Activated T-helper 1 cell treated with Interleukin-2 at 50 U/mL for 16 hours (primary cell): ENCODE measurements around the gene SLC7A10.

Source experiments
- DNase-seq: peaks from one replicate; pipeline ENCODE4 v3.0.0-alpha.2; 2020; ENCODE audit warnings: low read depth

SLC7A10 gene

DNA sequence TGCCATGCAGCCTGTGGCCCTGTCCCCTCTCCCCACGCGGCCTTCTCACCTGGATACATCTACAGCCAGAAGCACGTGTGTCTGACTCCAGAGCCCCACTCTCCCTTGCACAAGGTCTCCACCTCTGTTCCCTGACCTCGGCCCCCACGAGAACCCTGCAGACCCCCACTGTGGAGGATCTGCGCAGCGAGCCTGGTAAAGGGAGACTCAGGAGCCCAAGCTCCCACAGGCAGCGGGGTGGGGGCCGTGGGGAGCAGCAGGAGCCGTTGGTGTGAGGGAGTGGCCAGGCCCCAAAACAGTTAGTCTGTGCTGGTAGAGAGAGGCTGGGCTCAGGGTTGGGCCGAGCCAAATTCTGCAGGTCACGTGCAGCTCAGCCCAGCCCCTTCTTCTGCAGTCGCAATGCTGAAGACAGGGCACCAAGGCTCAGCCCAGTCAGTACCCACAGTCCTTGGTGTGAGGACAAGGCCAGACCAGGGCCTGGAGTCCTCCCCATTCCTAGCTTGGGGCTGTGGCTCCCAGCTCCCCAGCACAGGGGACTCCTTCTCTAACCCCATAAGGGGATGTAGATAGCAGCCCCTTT is 28.7 kb upstream of the SLC7A10 start:
- DNase-seq: no peak

- no peak for DNase-seq
Measured at GRCh38 chr19:33252971-33253370, 27.3 kb upstream of the SLC7A10 start.

DNA sequence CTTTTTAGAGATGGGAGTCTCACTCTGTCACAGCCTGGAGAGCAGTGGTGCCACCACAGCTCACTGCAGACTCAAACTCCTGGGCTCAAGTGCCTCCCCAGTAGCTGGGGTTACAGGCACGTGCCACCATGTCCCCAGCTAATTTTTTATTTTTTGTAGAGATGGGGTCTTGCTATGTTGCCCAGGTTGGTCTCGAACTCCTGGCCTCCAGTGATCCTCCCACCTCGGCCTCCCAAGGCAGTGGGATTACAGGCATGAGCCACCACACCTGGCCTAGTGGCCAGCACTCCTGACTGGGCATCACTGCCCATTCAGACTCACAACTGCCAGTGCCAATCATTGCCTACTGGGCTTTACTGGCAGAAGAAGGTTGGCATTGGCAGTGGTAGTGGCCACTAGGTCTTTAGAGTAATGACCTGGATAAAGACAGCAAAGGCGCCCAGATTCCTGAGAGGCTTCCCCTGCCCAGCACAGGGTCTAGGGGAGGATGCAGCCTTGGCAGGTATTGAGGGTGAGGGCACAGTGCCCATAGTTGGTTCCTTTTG is 26.8 kb upstream of the SLC7A10 start:
- no peak for DNase-seq

DNA sequence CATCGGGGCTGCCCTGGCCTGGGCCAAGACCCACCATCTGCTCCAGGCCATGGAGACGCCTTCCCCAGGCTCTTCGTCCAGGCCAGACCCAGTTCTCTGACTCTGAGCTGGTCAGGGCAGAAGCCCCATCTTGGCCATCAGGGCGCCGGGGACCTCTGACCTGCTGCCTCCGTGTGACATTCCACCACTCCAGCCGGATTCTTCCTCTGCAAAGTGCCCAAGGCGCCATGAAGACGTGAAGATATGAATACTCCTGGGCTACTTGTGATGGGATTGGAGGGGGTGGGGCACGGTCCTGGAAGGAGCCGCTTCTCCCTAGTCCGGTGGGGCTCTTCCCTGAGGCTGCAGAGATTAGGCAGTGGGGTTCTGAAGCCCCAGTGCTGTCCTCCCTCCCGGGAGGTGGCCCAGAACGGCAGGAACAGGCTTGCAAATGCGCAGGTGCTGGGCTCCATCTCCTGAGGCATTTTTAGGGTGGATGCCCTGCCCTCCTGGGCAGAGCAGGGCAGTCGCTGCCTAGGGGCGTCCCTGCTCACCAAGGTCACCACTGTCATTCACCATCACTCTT is 26.0 kb upstream of the SLC7A10 start:
- no peak for DNase-seq

DNA sequence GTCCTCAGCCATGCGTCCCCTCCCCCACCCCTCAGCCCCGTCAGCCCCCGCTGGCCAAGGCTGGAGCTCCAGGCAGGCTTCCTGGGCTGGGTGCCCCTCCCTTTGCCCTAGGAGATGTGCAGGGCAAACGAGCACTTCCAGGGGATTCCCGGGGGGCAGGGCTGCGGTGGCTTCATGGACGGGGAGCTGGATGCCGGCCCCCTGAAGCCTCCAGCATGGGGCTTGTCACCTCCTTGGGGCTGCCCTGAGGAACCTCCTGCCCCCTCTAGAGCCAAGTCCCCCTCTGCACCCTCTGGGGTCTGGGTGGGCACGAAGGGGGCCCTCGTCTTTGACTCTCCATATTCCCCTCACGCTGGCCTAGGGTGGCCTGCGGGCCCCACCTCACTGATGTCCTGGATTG is 25.4 kb upstream of the SLC7A10 start:
- DNase-seq: no peak

- DNase-seq: no peak
Measured at GRCh38 chr19:33250500-33250899, 24.9 kb upstream of the SLC7A10 start.

GRCh38 chr19:33249740-33250366 is 24.2 kb upstream of the SLC7A10 start:
- DNase-seq: no peak

DNA sequence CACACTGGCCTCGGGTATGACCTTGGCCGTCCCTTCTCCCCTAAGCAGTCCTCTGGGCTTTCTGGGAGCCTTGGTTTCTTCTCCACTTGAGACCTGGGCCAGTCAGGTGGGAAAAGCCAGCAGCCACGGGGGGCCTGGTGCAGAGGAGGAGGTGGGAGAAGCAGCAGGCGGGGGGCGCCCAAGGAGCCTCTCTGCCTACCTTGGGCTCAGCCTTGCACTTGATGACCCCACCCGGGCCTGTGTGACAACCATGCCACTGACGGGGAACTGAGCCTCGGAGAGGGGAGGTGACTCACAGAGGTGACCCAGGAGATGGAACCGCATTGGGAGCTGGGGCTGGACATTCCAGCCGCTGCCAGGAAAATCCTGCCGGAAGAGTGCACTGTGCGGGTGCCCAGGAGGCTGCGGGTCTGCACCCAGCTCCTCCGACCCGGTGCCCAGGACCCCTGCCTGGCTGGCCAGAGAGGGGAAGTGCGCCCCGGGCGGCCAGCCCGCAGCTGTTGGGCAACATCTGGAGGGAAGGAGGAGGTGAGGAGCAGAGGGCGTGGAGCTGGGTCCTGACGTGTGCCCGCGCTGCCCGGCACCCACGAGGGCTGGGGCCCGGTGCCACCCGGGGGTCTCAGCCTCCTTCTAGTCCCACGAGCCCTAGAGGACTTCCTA is 23.4 kb upstream of the SLC7A10 start:
- DNase-seq: no peak

DNA sequence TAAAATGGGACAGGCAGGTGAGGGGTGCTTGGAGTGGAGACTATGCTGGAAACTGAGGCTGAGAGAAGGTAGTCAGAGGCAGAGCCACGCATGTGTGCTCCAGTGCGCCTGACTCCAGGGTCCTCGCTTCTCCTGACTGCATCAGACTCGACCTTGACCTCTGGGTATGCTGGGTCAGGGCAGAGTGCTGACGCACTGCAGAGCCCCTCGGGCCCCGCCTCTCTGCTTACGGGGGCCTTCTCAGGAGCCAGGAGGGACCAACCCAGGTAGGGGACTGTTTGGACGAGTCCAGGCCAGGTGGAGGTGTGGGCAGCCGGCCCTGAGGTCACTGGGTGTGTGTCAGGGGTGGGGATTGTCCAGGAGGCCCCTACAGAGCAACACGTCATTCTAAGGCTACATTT is 22.9 kb upstream of the SLC7A10 start:
- no peak for DNase-seq

DNA sequence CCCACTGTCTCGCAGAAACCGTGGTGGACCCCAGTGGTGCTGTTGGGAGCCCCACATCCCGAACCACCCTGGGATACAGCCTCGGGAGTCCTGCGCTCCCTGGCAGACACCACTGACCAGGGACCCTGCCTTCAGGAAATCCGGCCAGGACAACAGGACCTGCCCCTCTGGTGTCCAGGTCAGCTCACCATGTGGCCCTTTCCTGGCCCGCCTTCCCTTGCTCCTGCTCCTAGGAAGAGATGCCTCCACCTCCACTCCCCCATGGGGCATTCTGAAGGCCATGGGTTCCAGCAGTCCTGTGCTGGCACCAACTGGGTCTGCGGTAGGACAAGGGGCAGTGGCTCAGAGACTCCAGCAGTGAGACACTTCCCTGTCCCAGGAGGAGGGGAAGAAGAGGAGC is 22.5 kb upstream of the SLC7A10 start:
- no peak for DNase-seq

- DNase-seq: no peak
Measured at GRCh38 chr19:33247441-33247819, 21.8 kb upstream of the SLC7A10 start.

DNA sequence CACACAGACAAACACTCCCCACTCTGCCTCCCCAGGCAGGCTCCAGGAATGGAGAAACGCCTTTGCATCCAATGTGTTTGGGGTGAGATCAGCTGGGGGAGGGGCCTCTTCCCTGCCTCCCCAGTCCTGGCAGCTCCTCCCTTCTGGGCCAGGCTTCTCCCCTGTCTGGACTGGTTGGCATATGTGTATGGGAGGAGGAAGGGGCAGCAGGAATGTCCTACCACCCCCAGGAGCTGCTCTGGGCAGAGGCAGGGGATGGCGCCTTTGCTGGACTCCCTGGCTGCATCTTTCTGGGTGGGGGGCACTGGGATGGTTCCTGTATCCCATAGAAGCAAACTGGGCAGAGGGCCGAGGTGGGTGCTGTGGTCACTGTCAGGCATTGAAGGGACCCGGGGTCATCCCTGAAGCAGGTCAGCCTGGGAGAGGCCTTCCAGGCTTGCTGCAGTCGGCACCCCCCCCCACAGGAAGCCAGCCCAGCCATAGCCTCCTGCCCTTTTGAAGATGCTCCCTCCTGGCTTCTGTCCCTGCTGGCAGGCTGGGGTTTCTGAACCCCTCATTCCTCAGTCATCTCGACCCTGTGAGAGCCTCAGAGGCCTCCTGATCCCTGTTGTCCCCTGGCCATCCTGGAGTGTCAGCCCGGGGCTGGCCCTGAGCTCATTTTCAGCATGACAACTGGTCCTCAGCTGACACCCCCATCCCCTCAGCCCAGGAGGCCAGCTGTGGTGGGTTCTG is 21.2 kb upstream of the SLC7A10 start:
- no peak for DNase-seq

DNA sequence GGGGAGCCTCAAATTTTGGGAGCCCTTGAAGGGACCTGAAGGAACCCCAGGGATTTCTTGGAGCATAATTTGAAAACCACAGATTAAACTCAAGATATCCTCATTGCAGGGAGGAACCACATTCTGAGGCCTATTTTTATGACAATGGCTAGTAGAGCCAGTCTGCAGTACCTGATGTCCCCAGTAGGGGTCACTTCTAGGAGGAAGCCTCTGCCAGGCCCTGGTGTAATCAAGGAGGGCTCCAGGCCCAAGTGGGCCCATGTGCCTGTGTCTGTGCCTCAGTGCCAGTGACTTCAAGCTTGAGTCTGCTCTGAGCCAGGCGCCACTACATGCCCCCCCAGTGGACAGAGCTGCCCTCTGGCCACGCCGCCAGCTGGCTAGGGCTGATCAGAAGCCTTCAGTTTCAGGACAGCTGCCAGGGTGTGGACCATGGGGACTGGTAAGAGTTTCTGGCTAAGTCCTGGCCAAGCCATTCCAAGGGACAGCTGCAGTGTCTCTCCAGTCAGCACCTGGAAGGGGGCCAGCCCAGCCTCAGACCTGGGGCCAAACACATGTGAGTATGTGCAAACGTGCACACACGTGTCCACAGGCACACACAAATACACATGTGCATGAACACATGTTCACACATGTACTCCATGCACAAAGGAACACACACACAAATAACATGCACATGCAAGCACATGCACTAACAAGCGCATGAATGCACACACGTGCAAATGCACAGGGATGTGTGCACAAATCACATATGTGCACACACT is 20.5 kb upstream of the SLC7A10 start:
- no peak for DNase-seq

- no peak for DNase-seq
Measured at GRCh38 chr19:33242911-33243310, 17.3 kb upstream of the SLC7A10 start.

- DNase-seq: no peak
Measured at GRCh38 chr19:33242131-33242530, 16.5 kb upstream of the SLC7A10 start.

DNA sequence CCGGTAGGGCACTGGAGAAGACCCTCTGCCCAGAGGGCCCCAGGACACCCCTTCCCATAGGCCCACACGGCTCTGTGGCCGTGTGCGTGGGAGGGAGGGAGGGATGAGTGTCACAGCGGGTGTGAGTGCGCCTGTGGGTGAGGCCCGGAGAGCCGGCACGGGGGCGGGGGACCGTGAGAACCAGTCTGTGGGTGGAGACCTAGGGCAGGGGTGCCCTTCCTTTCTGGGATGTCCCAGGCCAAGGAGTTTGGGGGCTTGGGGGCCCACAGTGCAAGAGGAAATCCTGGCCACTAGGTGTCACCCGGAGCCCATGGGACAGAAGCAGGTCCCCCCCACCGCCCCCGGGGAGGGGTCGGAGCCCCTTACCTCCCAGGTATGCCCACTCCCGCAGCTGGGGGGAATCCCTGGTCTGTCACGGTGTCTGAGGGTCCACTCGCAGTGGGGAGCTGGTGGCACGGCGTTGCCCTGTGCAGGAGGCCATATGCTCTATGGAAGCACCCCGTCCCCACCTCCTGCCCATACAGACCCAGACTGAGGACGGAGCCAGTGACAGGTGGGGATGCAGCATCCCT is 16.0 kb upstream of the SLC7A10 start:
- no peak for DNase-seq

DNA sequence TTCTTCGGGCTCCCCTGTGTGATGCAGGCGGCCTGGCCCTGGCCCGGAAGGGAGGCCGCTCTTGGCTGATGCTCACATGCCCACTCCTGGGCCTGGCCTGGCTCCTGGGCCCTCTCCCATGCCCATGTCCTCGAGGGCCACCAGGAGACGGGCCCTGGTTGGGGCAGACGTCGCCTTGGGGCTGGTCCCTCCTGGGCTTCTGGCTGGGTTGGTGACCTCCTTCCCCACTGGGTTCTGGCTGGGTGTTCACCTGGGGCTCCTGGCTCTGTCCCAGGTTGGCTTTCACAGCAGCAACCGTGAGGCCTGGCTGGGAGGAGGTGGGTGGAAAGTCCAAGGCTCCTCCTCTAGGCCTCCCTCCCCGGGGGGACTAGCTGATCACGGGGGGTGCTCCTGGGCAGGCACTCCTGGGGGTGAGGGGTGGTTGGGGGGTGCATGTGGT is 15.5 kb upstream of the SLC7A10 start:
- no peak for DNase-seq

DNA sequence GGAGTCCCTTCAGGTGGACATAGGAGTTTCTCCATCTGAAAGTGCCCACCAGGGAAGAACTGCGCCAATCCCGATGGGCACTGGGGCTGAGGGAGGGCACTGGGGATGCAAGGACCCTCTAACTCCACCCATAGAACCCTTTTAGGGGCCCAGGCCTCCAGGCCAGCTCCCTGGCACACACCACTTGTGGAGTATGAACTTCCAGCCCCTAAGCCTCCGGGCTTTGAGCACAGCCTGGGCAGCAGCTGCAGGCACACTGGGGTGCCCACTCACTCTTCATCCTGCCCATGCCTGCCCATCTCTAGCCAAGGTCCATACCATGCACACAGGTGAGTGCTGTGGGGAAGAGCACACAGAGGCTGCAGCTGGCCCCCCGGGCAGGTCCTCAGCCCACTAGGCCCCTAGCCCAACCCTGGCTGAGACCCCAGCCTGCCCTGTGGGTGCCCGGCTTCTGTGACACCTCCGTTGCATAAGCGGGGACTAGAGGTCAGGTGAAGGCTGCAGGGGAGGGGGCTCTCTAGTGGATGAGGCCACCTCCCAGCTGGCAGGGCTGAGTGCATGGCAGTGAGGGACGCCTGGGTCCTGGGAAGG is 14.6 kb upstream of the SLC7A10 start:
- DNase-seq: no peak

DNA sequence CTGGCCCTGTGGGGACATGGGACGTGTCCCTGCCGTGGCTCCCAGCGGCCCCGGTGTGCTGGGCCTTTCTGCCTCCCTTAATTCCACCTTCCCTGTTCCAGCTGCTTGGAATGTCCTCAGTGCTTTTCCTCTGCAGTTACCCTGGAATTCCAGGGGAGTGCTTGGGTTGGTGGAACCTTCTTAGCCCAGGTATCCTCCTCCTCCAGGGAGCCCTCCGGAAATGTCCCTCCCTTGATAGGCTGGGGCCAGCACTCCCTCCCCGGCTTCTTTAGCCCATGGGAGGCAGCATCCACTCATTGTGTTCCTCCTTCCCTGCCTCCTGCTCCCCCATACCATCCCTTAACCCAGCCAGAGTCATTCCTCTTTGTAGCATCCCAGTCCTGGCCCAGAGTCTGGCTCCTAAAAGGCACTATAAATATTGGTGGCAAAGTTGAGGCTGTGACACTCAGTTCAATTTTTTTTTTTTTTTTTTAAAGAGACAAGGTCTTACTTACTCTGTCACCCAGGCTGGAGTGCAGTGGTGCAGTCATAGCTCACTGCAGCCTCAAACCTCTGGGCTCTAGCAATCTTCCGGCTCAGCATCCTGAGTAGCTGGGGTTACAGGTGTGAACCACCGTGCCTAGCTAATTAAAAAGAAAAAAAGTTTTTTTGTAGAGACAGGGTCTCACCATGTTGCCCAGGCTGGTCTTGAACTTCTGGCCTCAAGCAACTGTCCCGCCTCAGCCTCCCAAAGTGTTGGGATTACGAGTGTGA is 13.7 kb upstream of the SLC7A10 start:
- DNase-seq: no peak

- no peak for DNase-seq
Measured at GRCh38 chr19:33238481-33239149, 13.0 kb upstream of the SLC7A10 start.
